Measurements from ENCODE around the gene RNU6-1.

DNA sequence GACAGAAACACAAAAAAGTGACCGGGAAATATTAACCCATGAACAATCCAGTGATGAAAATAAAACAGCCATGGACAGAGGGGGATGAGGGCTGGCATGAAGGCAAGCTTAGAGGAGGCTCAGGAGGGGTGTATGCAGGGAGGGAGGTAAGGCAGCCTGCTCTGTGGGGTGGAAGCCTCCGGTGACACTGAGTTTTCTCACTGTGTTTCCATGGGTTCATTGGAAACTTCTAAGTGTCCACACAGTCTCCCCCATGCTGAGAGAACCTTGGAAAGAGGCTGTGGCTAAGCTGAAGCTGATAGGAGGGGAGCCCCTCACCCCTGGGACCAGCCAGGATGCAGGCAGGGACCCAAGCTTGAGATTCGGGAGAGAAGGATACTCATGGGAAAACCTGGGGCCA lies 21.4 kb downstream of the RNU6-1 start:
- TF ChIP-seq, protein P1, sequence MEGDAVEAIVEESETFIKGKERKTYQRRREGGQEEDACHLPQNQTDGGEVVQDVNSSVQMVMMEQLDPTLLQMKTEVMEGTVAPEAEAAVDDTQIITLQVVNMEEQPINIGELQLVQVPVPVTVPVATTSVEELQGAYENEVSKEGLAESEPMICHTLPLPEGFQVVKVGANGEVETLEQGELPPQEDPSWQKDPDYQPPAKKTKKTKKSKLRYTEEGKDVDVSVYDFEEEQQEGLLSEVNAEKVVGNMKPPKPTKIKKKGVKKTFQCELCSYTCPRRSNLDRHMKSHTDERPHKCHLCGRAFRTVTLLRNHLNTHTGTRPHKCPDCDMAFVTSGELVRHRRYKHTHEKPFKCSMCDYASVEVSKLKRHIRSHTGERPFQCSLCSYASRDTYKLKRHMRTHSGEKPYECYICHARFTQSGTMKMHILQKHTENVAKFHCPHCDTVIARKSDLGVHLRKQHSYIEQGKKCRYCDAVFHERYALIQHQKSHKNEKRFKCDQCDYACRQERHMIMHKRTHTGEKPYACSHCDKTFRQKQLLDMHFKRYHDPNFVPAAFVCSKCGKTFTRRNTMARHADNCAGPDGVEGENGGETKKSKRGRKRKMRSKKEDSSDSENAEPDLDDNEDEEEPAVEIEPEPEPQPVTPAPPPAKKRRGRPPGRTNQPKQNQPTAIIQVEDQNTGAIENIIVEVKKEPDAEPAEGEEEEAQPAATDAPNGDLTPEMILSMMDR (IDR thresholded peaks at IDR 0.05), result no peak
- no peak for TF ChIP-seq EP300 (IDR thresholded peaks at IDR 0.05)
- no peak for TF ChIP-seq EHMT2 (IDR thresholded peaks at IDR 0.05; ENCODE audit: low read depth)
